Thyroid gland (tissue), 4 donors: ENCODE measurements around the gene C5orf52.

ENCODE experiments used
- POLR2A ChIP-seq, 2 donors: fragments of 450-650 bp; IDR thresholded peaks; one replicate each; pipeline ENCODE4 v1.6.1; 2017; ENCODE audit warnings: antibody characterized with exemption in 2 of 2, mild to moderate bottlenecking in 2 of 2, moderate library complexity in 1 of 2
- TF ChIP-seq, protein P1 (sequence below), 6 experiments: fragments of 200-600 bp in 3 of 6; fragments of 450-650 bp in 3 of 6; sonication (generic) in 3 of 6; IDR thresholded peaks; one replicate each; pipeline ENCODE4 v1.5.1; 2016 to 2019; ENCODE audit warnings: antibody characterized with exemption in 6 of 6, mild to moderate bottlenecking in 2 of 6, inconsistent platforms in 1 of 6, moderate library complexity in 1 of 6

DNA sequence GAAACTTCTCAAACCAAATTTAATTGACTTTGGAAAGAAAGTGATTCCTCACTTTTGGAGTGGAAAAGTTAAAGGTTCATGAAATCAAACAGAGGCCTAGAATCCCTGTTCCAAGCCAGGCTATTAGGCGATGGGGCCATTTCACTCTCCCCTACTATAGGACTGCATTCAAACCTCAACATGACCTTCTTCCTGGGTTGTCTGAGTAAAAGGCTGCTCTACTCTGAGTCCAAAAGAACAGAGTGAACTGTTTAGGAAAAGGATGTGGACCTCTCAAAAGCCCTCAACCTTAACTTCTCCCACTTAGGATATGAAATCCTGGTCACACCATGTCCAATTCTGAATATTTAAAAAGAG is 15.8 kb downstream of the C5orf52 start:
- TF ChIP-seq, protein P1, sequence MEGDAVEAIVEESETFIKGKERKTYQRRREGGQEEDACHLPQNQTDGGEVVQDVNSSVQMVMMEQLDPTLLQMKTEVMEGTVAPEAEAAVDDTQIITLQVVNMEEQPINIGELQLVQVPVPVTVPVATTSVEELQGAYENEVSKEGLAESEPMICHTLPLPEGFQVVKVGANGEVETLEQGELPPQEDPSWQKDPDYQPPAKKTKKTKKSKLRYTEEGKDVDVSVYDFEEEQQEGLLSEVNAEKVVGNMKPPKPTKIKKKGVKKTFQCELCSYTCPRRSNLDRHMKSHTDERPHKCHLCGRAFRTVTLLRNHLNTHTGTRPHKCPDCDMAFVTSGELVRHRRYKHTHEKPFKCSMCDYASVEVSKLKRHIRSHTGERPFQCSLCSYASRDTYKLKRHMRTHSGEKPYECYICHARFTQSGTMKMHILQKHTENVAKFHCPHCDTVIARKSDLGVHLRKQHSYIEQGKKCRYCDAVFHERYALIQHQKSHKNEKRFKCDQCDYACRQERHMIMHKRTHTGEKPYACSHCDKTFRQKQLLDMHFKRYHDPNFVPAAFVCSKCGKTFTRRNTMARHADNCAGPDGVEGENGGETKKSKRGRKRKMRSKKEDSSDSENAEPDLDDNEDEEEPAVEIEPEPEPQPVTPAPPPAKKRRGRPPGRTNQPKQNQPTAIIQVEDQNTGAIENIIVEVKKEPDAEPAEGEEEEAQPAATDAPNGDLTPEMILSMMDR (IDR thresholded peaks at IDR 0.05): no peak
- no peak for TF ChIP-seq POLR2A (IDR thresholded peaks at IDR 0.05)
